Mesodermal cell (in vitro differentiated cells): ENCODE data around the gene PFAS.

Source experiments
- H3K27ac ChIP-seq: 2 replicates; pipeline ENCODE4 v1.7.0; 2013; ENCODE audit warnings: mild to moderate bottlenecking, low read depth, low read length, moderate library complexity; ENCODE audit not compliant: severe bottlenecking
- H3K36me3 ChIP-seq: 2 replicates; pipeline ENCODE4 v1.7.1; 2013; ENCODE audit warnings: mild to moderate bottlenecking, low read length, moderate library complexity; ENCODE audit not compliant: control insufficient read depth, insufficient read depth
- H3K4me1 ChIP-seq: one replicate; pipeline ENCODE4 v1.7.1; 2013; ENCODE audit warnings: mild to moderate bottlenecking, low read length; ENCODE audit not compliant: insufficient read depth, control insufficient read depth, poor library complexity, severe bottlenecking
- H3K4me3 ChIP-seq: 2 replicates; pipeline ENCODE4 v1.7.0; 2013; ENCODE audit warnings: low read length, control low read depth, mild to moderate bottlenecking; ENCODE audit not compliant: insufficient read depth, poor library complexity, severe bottlenecking; ENCODE audit errors: extremely low read depth
- H3K9me3 ChIP-seq: 2 replicates; pipeline ENCODE4 v1.7.1; 2013; ENCODE audit warnings: mild to moderate bottlenecking, low read length, moderate library complexity; ENCODE audit not compliant: control insufficient read depth
- WGBS, 2 experiments: methylation state at CpG; one replicate each; pipeline ENCODE4 v1.1.5; 2013; ENCODE audit warnings: missing lambda C conversion rate in 2 of 2; ENCODE audit not compliant: insufficient coverage in 2 of 2; 5-methylcytosine and 5-hydroxymethylcytosine counted together

PFAS gene

DNA sequence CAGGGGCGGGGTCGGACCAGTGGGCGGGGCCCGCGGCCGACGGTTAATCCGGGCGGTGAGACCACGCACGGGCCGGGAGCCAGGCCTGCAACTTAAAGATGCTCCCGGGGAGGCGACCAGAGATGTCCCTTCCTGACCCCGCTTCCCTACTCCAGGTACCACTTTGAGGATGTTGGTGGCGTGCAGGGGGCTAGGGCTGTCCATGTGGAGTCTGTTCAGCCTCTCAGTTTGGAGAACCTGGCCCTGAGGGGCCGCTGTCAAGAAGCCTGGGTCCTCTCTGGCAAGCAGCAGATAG, 40.0 kb downstream of the PFAS start:
- 3 to 11% methylated on average over 9 to 11 of the region's 17 CpGs for WGBS, 2 experiments
- H3K36me3 ChIP-seq, result peaks cover 5% of the 10 kb centered on the region
- no peak overlapping the region for H3K27ac ChIP-seq
- H3K4me3 ChIP-seq, result peak overlapping the region; percentile 65
- peaks cover 3% of the 10 kb centered on the region for H3K4me1 ChIP-seq
- no peaks in the 10 kb centered on the region for H3K9me3 ChIP-seq

DNA sequence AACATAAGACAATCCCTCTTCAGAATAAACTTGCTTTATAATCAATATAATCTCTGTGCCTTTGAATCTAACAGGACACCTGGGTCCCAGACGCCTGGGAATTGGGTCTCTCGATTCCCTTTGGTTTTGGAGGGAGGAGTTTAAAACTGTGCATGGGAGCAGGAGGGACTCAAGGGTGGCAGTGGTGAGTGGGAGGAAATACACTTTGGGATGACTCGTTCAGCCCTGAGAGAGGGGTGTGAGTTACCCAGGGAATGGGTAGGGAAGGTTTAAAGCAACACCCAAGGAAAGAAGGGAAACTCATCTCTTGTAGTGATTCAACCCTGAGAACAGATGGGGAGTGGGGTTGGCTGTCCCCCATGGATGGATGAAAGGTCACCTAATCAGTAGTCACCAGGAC, 41.0 kb downstream of the PFAS start:
- Histone ChIP-seq H3K4me3 (no peak overlapping the region), H3K9me3 (no peaks in the 10 kb centered on the region), H3K4me1 (peaks cover 6% of the 10 kb centered on the region), H3K36me3 (peaks cover 5% of the 10 kb centered on the region), H3K27ac (no peak overlapping the region)
- 31 to 52% methylated on average over 2 to 3 of the region's 3 CpGs for WGBS, 2 experiments

- Histone ChIP-seq H3K9me3 (no peaks in the 10 kb centered on the region), H3K4me1 (peaks cover 6% of the 10 kb centered on the region), H3K27ac (no peak overlapping the region), H3K36me3 (peaks cover 5% of the 10 kb centered on the region), H3K4me3 (no peak overlapping the region)
- 91 to 100% methylated on average over 3 to 4 of the region's 5 CpGs for WGBS, 2 experiments
Measured at GRCh38 chr17:8292639-8293395, 43.7 kb downstream of the PFAS start.

DNA sequence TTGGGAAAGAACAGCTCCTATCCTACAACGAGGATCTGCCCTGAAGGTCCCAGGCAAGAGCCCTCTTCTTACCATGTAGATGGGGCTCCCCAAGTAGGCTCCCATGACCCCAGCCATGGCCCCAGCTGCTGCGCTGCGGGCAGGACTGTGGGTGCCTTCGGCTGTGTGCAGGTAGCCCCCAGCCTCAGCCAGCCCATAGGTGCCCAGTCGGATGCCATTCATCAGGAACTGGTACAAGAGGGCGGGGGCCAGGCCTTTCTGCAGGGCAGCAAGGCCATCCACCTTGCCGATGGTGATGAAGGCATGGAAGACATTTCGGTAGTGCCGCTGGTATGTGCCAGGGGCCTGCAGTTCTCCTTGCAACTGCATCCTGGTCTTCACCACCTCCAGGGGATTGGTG, 45.3 kb downstream of the PFAS start:
- Histone ChIP-seq H3K36me3 (peaks cover 5% of the 10 kb centered on the region), H3K9me3 (no peaks in the 10 kb centered on the region), H3K4me3 (no peak overlapping the region), H3K27ac (no peak overlapping the region), H3K4me1 (peaks cover 3% of the 10 kb centered on the region)
- WGBS, 2 experiments, result 96 to 97% methylated on average over 9 of the region's 9 CpGs

DNA sequence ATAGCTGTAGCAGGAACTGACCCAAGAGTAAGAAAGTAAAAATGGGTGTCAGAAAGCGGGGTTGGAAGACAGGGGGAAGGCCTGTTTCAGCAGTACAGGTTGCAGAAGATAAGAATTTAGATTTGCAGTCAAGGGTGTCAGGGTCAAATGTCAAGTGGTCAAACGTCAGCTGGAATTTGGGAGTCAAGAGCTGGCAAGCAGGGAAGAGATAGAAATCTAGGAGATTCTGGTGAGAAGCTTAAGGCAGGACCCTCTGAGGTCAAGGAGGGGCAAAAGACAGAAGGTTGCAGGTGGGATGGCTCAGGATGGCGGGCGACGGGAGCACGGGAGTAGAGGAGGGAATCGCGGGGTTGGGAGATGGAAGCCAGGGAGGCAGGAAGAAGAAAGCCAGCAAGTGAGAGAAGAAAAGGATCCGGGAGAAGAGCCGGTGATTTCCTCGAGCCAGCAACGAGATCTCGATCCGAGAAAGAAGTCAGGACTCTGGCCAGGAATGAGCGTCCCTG, 45.8 kb downstream of the PFAS start:
- peaks cover 3% of the 10 kb centered on the region for H3K4me1 ChIP-seq
- peak overlapping the region; percentile 83 for H3K27ac ChIP-seq
- H3K4me3 ChIP-seq, result peak overlapping the region; percentile 56
- WGBS, 2 experiments, result 25 to 26% methylated on average over 15 of the region's 15 CpGs
- no peaks in the 10 kb centered on the region for H3K9me3 ChIP-seq
- H3K36me3 ChIP-seq, result peaks cover 3% of the 10 kb centered on the region

DNA sequence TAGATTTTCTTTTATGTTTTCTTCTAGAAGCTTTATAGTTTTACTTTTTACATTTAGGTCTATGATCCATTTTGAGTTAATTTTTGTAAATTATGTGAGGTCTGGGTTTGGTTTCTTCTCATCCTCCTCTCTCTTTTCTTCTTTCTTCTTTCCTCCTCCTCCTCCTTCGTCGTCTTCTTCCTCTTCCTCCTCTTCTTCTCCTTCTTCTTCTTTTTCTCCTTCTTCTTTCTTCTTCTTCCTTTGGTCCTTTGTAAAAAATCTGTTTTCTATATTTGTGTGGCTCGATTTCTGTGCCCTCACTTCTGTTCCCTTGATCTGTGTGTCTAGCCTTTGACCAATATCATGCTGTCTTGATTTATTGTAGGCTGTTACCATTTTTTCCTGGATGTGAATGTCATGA, 51.1 kb downstream of the PFAS start:
- no peak overlapping the region for H3K27ac ChIP-seq
- H3K4me1 ChIP-seq, result no peaks in the 10 kb centered on the region
- H3K4me3 ChIP-seq, result no peak overlapping the region
- WGBS, 2 experiments, result 50% methylated on average over 1 of the region's 3 CpGs; no CpG with 5 or more reads in 1 of the 2 experiments
- H3K9me3 ChIP-seq, result no peaks in the 10 kb centered on the region
- H3K36me3 ChIP-seq, result no peaks in the 10 kb centered on the region

- H3K36me3 ChIP-seq, result no peaks in the 10 kb centered on the region
- no peak overlapping the region for H3K27ac ChIP-seq
- H3K4me1 ChIP-seq, result no peaks in the 10 kb centered on the region
- no peak overlapping the region for H3K4me3 ChIP-seq
- no peaks in the 10 kb centered on the region for H3K9me3 ChIP-seq
- 0 to 6% methylated on average over 2 to 3 of the region's 8 CpGs for WGBS, 2 experiments
Measured at GRCh38 chr17:8300627-8301242, 51.6 kb downstream of the PFAS start.

DNA sequence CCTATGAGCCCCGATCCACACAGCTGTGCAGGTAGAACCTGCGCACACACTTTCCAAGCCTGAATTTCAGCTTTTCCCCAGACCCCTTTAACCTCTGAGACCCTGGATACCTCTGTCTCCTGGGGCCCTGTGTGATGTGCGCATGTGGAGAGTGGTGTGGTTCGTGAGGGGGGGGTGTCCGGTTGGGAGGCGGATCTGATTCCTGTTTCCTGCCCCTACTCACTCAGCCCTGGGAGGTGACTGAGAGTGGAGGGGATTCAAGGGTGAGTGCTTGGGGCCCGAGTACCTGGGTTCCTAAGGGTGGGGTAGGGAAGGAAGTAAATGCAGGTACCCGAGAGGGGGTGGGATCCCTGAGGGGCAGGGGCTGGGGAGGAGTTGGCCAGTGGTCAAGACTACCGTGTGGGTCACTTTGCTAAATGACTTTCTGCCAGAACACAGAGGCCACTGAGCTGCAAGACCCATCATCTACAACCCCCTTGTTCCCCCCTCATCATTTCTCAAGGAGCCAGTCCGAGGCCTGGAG, 61.6 kb downstream of the PFAS start:
- Histone ChIP-seq H3K36me3 (no peaks in the 10 kb centered on the region), H3K4me1 (peaks cover 4% of the 10 kb centered on the region), H3K9me3 (no peaks in the 10 kb centered on the region), H3K27ac (no peak overlapping the region), H3K4me3 (no peak overlapping the region)
- WGBS, 2 experiments, result 68 to 79% methylated on average over 2 to 4 of the region's 10 CpGs

DNA sequence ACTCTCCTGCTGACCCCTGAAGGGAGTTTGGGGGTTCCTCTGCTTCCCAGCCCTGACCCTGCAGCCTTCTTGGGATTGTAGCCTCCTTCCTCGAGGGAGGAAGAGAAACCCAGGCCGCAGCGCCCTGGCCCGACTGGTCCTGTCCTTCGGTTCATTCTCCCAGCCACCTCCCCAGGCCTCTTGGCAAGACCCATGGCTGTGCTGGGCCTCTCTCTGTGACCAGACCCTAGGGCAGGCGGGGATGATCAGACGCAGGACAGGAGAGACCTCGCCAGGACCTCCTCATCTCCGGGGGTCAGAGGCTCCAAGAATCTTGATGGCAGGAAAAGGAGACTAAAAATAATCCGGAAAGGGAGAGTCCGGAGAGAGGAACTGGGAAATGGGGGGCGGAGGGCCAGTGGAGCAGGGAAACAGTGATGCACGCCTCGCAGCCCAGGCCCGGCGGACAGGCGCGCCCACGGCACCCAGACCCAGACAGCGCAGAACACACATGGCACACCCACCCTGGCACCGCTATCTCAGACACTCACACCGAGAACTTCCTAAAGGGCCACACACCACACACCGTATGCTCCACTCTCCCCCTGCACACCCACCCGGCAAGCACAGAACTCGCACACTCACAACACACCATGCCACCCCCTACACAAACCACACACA, 62.2 kb downstream of the PFAS start:
- H3K36me3 ChIP-seq, result no peaks in the 10 kb centered on the region
- H3K9me3 ChIP-seq, result no peaks in the 10 kb centered on the region
- H3K4me1 ChIP-seq, result peaks cover 4% of the 10 kb centered on the region
- no peak overlapping the region for H3K4me3 ChIP-seq
- no peak overlapping the region for H3K27ac ChIP-seq
- WGBS, 2 experiments, result 94% methylated on average over 20 to 23 of the region's 25 CpGs

DNA sequence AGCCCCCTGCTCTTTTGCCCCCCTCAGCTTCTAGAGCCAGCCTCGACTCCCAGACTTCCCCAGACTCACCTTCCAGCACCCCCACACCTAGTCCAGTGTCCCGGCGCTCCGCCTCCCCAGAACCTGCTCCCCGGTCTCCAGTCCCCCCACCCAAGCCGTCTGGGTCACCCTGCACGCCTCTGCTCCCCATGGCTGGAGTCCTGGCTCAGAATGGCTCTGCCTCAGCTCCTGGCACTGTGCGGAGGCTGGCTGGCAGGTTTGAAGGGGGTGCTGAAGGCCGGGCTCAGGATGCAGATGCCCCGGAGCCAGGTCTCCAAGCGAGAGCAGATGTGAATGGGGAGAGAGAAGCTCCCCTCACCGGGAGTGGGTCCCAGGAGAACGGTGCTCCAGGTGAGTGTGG, 63.2 kb downstream of the PFAS start:
- WGBS, 2 experiments, result 85 to 91% methylated on average over 4 to 13 of the region's 13 CpGs
- Histone ChIP-seq H3K9me3 (no peaks in the 10 kb centered on the region), H3K27ac (no peak overlapping the region)

More for the DNA sequence above, 63.2 kb downstream of the PFAS start:
- Histone ChIP-seq H3K4me3 (no peak overlapping the region), H3K4me1 (peaks cover 4% of the 10 kb centered on the region), H3K36me3 (no peaks in the 10 kb centered on the region)
